GM12878 (cell line): ENCODE data around the gene SRP14. TPM values are rescaled to one million over a fixed set of nuclear protein-coding genes. Genes with fewer than 3 reads are reported as not detected.
A peak's percentile ranks its signal among the peaks of the same experiment; 100 is the strongest.

Experiments used
- ATAC-seq: fragments of 200-7000 bp; cut with Tn5 transposase; 3 replicates; pipeline ENCODE4 v1.9.1; 2020; ENCODE audit warnings: mild to moderate bottlenecking, moderate library complexity
- BruUV-seq: library from RNA; stranded (reverse); fragments of 400-500 nt; replicated peaks from 2 replicates; lab custom pipeline; 2021; lab: Mats Ljungman, UMichigan
- CTCF ChIA-PET: fragments of 300-600 bp; sonication (Branson Sonifier 250); formaldehyde crosslinking; extraction: SDS; loops from one replicate; lab custom pipeline; 2021; ENCODE audit warnings: inconsistent platforms; lab: Yijun Ruan, JAX
- POLR2A ChIA-PET: fragments of 350-600 bp; formaldehyde crosslinking; extraction: SDS; loops from one replicate; lab custom pipeline; 2021; ENCODE audit warnings: inconsistent platforms; lab: Charles Lee
- RAD21 ChIA-PET: fragments of 300-600 bp; sonication (Branson Sonifier 250); formaldehyde crosslinking; loops from one replicate; lab custom pipeline; 2023; ENCODE audit warnings: antibody characterized with exemption; ENCODE audit not compliant: unreplicated experiment; lab: Charles Lee
- SMC1A ChIA-PET: fragments of 300-600 bp; sonication (Branson Sonifier 250); formaldehyde crosslinking; loops from one replicate; lab custom pipeline; 2023; ENCODE audit not compliant: unreplicated experiment, uncharacterized antibody; lab: Charles Lee
- DNase-seq: peaks from one replicate; pipeline ENCODE4 v3.0.0-alpha.2; 2011; ENCODE audit warnings: low read depth, low spot score
- FAIRE-seq: peaks from 3 replicates; lab custom pipeline; 2011; peaks lifted over from hg19 to GRCh38; lab: Jason Lieb, UNC
- H2AFZ ChIP-seq: 2 replicates; pipeline ENCODE4 v1.6.0; 2011; ENCODE audit warnings: low read depth, low read length, control low read depth; ENCODE audit not compliant: control insufficient read depth
- H3K27ac ChIP-seq: 2 replicates; pipeline ENCODE4 v1.5.1; 2011; ENCODE audit warnings: control low read depth; ENCODE audit not compliant: control insufficient read depth, insufficient read depth
- H3K27me3 ChIP-seq, 2 experiments: replicated peaks in 1 of 2; 2 replicates each; pipeline versions ENCODE4 v1.6.0 to v1.6.1; 2011; ENCODE audit warnings: low read length in 1 of 2; ENCODE audit not compliant: control insufficient read depth in 2 of 2, insufficient read depth in 2 of 2
- H3K36me3 ChIP-seq, 2 experiments: 2 replicates each; pipeline ENCODE4 v1.5.1; 2011; ENCODE audit warnings: low read length in 1 of 2; ENCODE audit not compliant: control insufficient read depth in 2 of 2, insufficient read depth in 2 of 2
- H3K4me1 ChIP-seq: 2 replicates; pipeline ENCODE4 v1.6.1; 2011; ENCODE audit warnings: mild to moderate bottlenecking, low read length, moderate library complexity, mixed read lengths; ENCODE audit not compliant: control insufficient read depth, insufficient read depth
- H3K4me2 ChIP-seq: 2 replicates; pipeline ENCODE4 v1.6.0; 2011; ENCODE audit warnings: control low read depth; ENCODE audit not compliant: control insufficient read depth, insufficient read depth
- H3K4me3 ChIP-seq: fragments of 200-600 bp; sonication (generic); 2 replicates; pipeline ENCODE4 v1.5.1; 2016
- H3K79me2 ChIP-seq: 2 replicates; pipeline ENCODE4 v1.6.0; 2011; ENCODE audit warnings: low read length; ENCODE audit not compliant: control insufficient read depth, insufficient read depth
- H3K9ac ChIP-seq: 2 replicates; pipeline ENCODE4 v1.8.0; 2011; ENCODE audit warnings: low read length, control low read depth, mixed read lengths; ENCODE audit not compliant: control insufficient read depth, insufficient read depth
- H3K9me3 ChIP-seq: replicated peaks from 3 replicates; pipeline ENCODE4 v1.5.1; 2011; ENCODE audit warnings: mild to moderate bottlenecking, low read length; ENCODE audit not compliant: control insufficient read depth, insufficient read depth
- H4K20me1 ChIP-seq: 2 replicates; pipeline ENCODE4 v1.6.0; 2011; ENCODE audit not compliant: control insufficient read depth, insufficient read depth
- CBX5 ChIP-seq: sonication (generic); IDR thresholded peaks from 2 replicates; pipeline ENCODE4 v1.6.1; 2016; ENCODE audit warnings: low read depth, moderate library complexity, mild to moderate bottlenecking, inconsistent platforms
- CREB1 ChIP-seq: IDR thresholded peaks from 2 replicates; pipeline ENCODE4 v1.6.1; 2012; ENCODE audit warnings: low read depth, mild to moderate bottlenecking, inconsistent platforms
- ESRRA ChIP-seq: IDR thresholded peaks from 2 replicates; pipeline ENCODE4 v1.6.1; 2012; ENCODE audit warnings: mild to moderate bottlenecking, low read length, improper control_type of control experiment
- MAX ChIP-seq: IDR thresholded peaks from 2 replicates; pipeline ENCODE4 v1.6.1; 2012; ENCODE audit warnings: low read depth, low read length, improper control_type of control experiment
- MEF2B ChIP-seq: fragments of 450-650 bp; IDR thresholded peaks from 2 replicates; pipeline ENCODE4 v1.6.1; 2018; ENCODE audit warnings: mild to moderate bottlenecking, moderate library complexity; ENCODE audit not compliant: partially characterized antibody, poor library complexity, severe bottlenecking
- MLLT1 ChIP-seq: fragments of 450-650 bp; IDR thresholded peaks from 2 replicates; pipeline ENCODE4 v1.6.1; 2016; ENCODE audit warnings: mild to moderate bottlenecking
- NR2F1 ChIP-seq: fragments of 450-650 bp; conservative IDR thresholded peaks from 2 replicates; pipeline ENCODE4 v1.6.1; 2017; ENCODE audit warnings: mild to moderate bottlenecking
- PKNOX1 ChIP-seq: fragments of 450-650 bp; IDR thresholded peaks from 2 replicates; pipeline ENCODE4 v1.6.1; 2016; ENCODE audit warnings: mild to moderate bottlenecking
- POLR2AphosphoS5 ChIP-seq: IDR thresholded peaks from 2 replicates; pipeline ENCODE4 v1.6.1; 2011; ENCODE audit warnings: mild to moderate bottlenecking, low read length, inconsistent platforms
- RUNX3 ChIP-seq: IDR thresholded peaks from 2 replicates; pipeline ENCODE4 v1.6.1; 2012; ENCODE audit warnings: low read length, inconsistent platforms
- SMC3 ChIP-seq: IDR thresholded peaks from 2 replicates; pipeline ENCODE4 v1.6.1; 2011; ENCODE audit warnings: low read length, improper control_type of control experiment, borderline replicate concordance
- SP1 ChIP-seq: IDR thresholded peaks from one replicate; pipeline ENCODE4 v1.6.1; 2011; ENCODE audit warnings: low read depth, low read length
- ZBTB33 ChIP-seq: fragments of 450-650 bp; IDR thresholded peaks from 2 replicates; pipeline ENCODE4 v1.6.1; 2017; ENCODE audit warnings: mild to moderate bottlenecking
- ZNF207 ChIP-seq: fragments of 450-650 bp; IDR thresholded peaks from 2 replicates; pipeline ENCODE4 v1.6.1; 2014; ENCODE audit warnings: antibody characterized with exemption, mild to moderate bottlenecking, borderline replicate concordance
- ZNF687 ChIP-seq: fragments of 450-650 bp; IDR thresholded peaks from 2 replicates; pipeline ENCODE4 v1.6.1; 2017; ENCODE audit warnings: mild to moderate bottlenecking, moderate library complexity
- ZSCAN29 ChIP-seq: fragments of 450-650 bp; IDR thresholded peaks from 2 replicates; pipeline ENCODE4 v1.6.1; 2017; ENCODE audit warnings: mild to moderate bottlenecking, moderate library complexity
- WGBS: methylation state at CpG from one replicate; pipeline ENCODE4 v1.1.6; 2016; ENCODE audit warnings: low lambda C conversion rate; ENCODE audit not compliant: insufficient replicate concordance, insufficient coverage; ENCODE audit errors: missing lambda C conversion rate; 5-methylcytosine and 5-hydroxymethylcytosine counted together
- in situ Hi-C: fragments of 300-500 bp; cut with MboI; formaldehyde crosslinking; loops from 9 replicates; pipeline ENCODE4 v1.14.3; 2018; ENCODE audit warnings: mixed read lengths
- intact Hi-C: fragments of 100-400 bp; cut with micrococcal nuclease; formaldehyde crosslinking; loops from one replicate; pipeline ENCODE4 v1.14.2; 2022; ENCODE audit not compliant: unreplicated experiment
- polyA plus RNA-seq, 11 experiments: library from polyadenylated mRNA; depleted of rRNA in 4 of 11; unstranded in 6 of 11; stranded (reverse) in 5 of 11; fragments of >200 nt; fragmentation: Nextera tagmentation in 4 of 11; fragmentation: Illumina TruSeq in 1 of 11; extraction: Ambion mirVana in 4 of 11; extraction: Trizol in 1 of 11; gene quantifications; 1 replicate in 1 of 11; 2 replicates in 10 of 11; pipeline versions ENCODE4 v1.2.1 to v1.2.3, GENCODE V29; 2011 to 2016; ENCODE audit warnings: inconsistent platforms in 2 of 11, missing spikeins in 2 of 11, low read depth in 1 of 11
- total RNA-seq, 4 experiments: library from RNA; depleted of rRNA in 3 of 4; stranded (reverse); fragments of >200 nt in 3 of 4; fragmentation: Illumina TruSeq in 1 of 4; extraction: Trizol in 1 of 4; gene quantifications; 2 replicates each; pipeline versions ENCODE4 v1.2.1 to v1.2.3, GENCODE V29; 2013 to 2021

The SRP14 gene
- total and polyA plus RNA-seq, 10 of the 15 experiments (the other 5 are each of a cell fraction or from before 2014, with no cell fraction given): 141 to 1,182 (median 493) TPM

GRCh38 chr15:40070166-40070557 lies 31.2 kb upstream of the SRP14 start:
- H3K4me3 ChIP-seq: no peak overlapping the region
- BruUV-seq: no TSS peak
- no peaks in the 10 kb centered on the region for H3K79me2 ChIP-seq
- ChIA-PET SMC1A (interaction anchor here (1.0 to 43.9 kb wide), 7 partner anchors 9 to 99 kb away, joined by 3 to 981 read pairs (median 6); partner anchors contain the start of gene BMF), CTCF (interaction anchor here (0.6 to 23.9 kb wide), 5 partner anchors 17 to 417 kb away, joined by 3 to 578 read pairs (median 7); partner anchors contain the start of gene BMF), RAD21 (interaction anchor here (1.3 to 21.0 kb wide), 5 partner anchors 15 to 136 kb away, joined by 4 to 509 read pairs (median 7); partner anchors contain the start of genes BMF and EIF2AK4), POLR2A (interaction anchor here (1.0 to 12.9 kb wide), 5 partner anchors 11 to 36 kb away, joined by 5 to 208 read pairs (median 5); no protein-coding TSS in a partner anchor)
- no peak overlapping the region for H3K9ac ChIP-seq
- no peaks in the 10 kb centered on the region for H4K20me1 ChIP-seq
- DNase-seq (no peak), FAIRE-seq (no peak), ATAC-seq (peak; percentile 40)
- no peak overlapping the region; the same call in 1 of the 2 replicates for H2AFZ ChIP-seq
- H3K4me1 ChIP-seq: peaks cover 30% of the 10 kb centered on the region
- intact Hi-C loops (no loop called here), in situ Hi-C loops (no loop called here)
- H3K4me2 ChIP-seq: no peak overlapping the region
- no peak overlapping the region for H3K27ac ChIP-seq
- 72% methylated on average over 5 of the region's 5 CpGs for WGBS
- H3K9me3 ChIP-seq: no peaks in the 10 kb centered on the region; the same call in 2 of the 3 replicates
- H3K36me3 ChIP-seq: no peaks in the 10 kb centered on the region
- no peaks in the 10 kb centered on the region for H3K27me3 ChIP-seq
- TF ChIP-seq MLLT1 (no peak), NR2F1 (peak; percentile 57; the same call in 1 of the 2 replicates), POLR2AphosphoS5 (no peak), ZBTB33 (no peak), CBX5 (no peak), MAX (no peak), RUNX3 (0 out of 2 replicates have a peak, but pooled peaks have one; percentile 12), ZNF207 (no peak), ZSCAN29 (no peak), SMC3 (no peak), SP1 (no peak), MEF2B (no peak), CREB1 (no peak), ESRRA (no peak), ZNF687 (peak; percentile 36; the same call in 1 of the 2 replicates), PKNOX1 (peak; percentile 70; the same call in 1 of the 2 replicates)
- TF ChIP-seq, all 136 proteins: peak for 4
